Esophagus mucosa (tissue), 1 donor: ENCODE results near the gene GKN2. TPM values are rescaled to one million over a fixed set of nuclear protein-coding genes. Genes with fewer than 3 reads are reported as not detected.

Source experiments
- total RNA-seq: library from RNA; stranded (reverse); gene quantifications from one replicate; pipeline ENCODE4 v1.2.4, GENCODE V29; 2023
- donor health status: DM: yes; HTN: yes; CAD: no.

Gene GKN2
- total RNA-seq, 1 donor from 2014 or later = not detected

Other genes with a start within 250 kb of the GKN2 start
- gene ARHGAP25, start 218.1 kb downstream of the GKN2 start, total RNA-seq = 3.1 TPM
- gene BMP10, start 81.5 kb downstream of the GKN2 start, total RNA-seq = not detected
- not detected for gene GKN1, start 21.7 kb upstream of the GKN2 start, total RNA-seq
- 13.9 TPM for gene ANTXR1, start 60.3 kb upstream of the GKN2 start, total RNA-seq